Chondrocyte (in vitro differentiated cells): ENCODE data around the gene ZNF511. TPM values are rescaled to one million over a fixed set of nuclear protein-coding genes. Genes with fewer than 3 reads are reported as not detected.
A peak's percentile ranks its signal among the peaks of the same experiment; 100 is the strongest.

Source experiments
- DNase-seq: peaks from one replicate; pipeline ENCODE4 v3.0.0; 2021; ENCODE audit warnings: mixed read lengths, low spot score
- H3K27ac Mint-ChIP-seq: one replicate; pipeline ENCODE4 v1.8.0; 2021; ENCODE audit warnings: mild to moderate bottlenecking, moderate library complexity, mixed read lengths; ENCODE audit not compliant: unreplicated experiment
- H3K27me3 Mint-ChIP-seq: 2 replicates; pipeline ENCODE4 v1.8.0; 2021; ENCODE audit warnings: low read depth, mixed read lengths
- H3K36me3 Mint-ChIP-seq: 2 replicates; pipeline ENCODE4 v1.8.0; 2021; ENCODE audit warnings: low read depth, mixed read lengths
- H3K4me1 Mint-ChIP-seq: 2 replicates; pipeline ENCODE4 v1.8.0; 2021; ENCODE audit warnings: low read depth, mild to moderate bottlenecking, mixed read lengths
- H3K4me3 Mint-ChIP-seq: one replicate; pipeline ENCODE4 v1.8.0; 2021; ENCODE audit warnings: mild to moderate bottlenecking, moderate library complexity, mixed read lengths; ENCODE audit not compliant: unreplicated experiment
- H3K9me3 Mint-ChIP-seq: 2 replicates; pipeline ENCODE4 v1.8.0; 2021; ENCODE audit warnings: low read depth, mixed read lengths
- CTCF ChIP-seq: fragments of 200-600 bp; sonication (generic); IDR thresholded peaks from 2 replicates; pipeline ENCODE4 v1.5.0; 2021; ENCODE audit warnings: antibody characterized with exemption, mild to moderate bottlenecking, moderate library complexity
- total RNA-seq: library from RNA; stranded (reverse); gene quantifications from 3 replicates; pipeline ENCODE4 v1.2.1, GENCODE V29; 2021

The ZNF511 gene
- total RNA-seq, 1 donor from 2014 or later, result 25.6 TPM

DNA sequence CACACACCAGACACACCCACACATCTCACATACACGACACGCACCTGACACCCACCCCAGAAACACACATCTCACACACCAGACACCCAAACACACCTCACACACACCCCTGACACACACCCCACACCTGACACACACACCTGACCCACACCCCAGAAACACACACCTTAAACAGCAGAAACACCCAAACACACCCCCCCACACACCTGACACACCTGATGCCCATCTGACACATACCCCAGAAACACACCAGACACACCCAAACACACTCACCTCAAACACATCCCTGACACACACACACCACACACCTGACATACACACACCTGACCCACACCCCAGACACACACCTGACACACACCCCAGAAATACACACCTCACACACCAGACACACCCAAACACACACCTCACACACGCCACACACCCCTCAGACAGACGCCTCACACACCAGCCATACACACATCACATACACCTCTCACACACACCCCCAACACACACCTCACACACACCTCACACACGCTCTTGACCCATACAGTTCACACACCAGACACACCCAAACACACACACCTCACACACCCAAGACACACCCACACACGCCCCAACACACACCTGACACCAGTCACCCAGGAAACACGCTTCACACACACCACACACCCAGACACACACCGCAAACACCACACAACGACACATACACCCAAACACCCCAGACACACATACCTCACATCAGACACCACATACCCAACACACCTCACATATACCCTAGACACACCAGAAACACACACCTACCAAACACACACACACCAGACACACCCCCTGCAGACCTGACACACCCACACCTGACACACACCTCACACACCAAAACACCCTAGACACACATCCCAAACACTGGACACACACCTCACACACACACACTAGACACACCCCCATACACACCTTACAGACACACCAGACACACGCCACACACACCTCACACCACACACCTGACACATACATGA lies 29.7 kb downstream of the ZNF511 start:
- Mint-ChIP-seq H3K4me1 (peaks cover 3% of the 10 kb centered on the region), H3K27me3 (peaks cover 15% of the 10 kb centered on the region), H3K36me3 (no peaks in the 10 kb centered on the region), H3K4me3 (no peak overlapping the region), H3K27ac (no peak overlapping the region), H3K9me3 (peaks cover 5% of the 10 kb centered on the region)
- TF ChIP-seq CTCF, result no peak
- no peak for DNase-seq

DNA sequence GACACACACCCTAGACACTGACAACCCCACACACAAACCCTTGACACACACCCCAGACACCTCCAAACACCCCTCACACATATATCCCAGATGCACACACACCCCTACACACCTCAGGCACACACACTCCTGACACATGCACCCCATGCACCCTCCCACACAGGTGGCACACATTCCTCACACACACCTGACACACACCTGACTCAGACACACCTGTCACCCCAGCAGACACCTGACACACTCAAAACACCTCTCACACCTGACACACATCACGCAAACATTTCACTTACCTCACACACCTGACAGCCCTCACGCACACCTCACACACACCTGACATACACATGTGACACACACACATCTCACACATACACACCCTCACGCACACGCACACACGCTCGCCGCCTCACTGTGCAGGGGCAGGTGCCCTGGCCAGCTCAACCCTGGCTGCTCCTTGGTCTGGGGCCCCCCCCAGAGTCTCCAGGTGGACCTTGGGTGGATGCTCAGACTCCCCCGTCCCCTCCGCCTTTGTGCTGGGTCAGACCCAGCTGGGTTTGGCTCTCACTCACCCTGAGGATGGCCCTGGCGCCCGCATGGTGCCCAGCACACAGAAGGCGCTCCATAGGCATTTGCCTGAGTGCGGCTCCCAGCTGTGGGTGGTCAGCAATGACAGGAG lies 31.1 kb downstream of the ZNF511 start:
- Mint-ChIP-seq H3K4me3 (no peak overlapping the region), H3K27me3 (peaks cover 8% of the 10 kb centered on the region), H3K9me3 (peaks cover 5% of the 10 kb centered on the region), H3K27ac (no peak overlapping the region), H3K36me3 (no peaks in the 10 kb centered on the region), H3K4me1 (peaks cover under 1% of the 10 kb centered on the region)
- TF ChIP-seq CTCF, result no peak
- DNase-seq, result peak; percentile 77

DNA sequence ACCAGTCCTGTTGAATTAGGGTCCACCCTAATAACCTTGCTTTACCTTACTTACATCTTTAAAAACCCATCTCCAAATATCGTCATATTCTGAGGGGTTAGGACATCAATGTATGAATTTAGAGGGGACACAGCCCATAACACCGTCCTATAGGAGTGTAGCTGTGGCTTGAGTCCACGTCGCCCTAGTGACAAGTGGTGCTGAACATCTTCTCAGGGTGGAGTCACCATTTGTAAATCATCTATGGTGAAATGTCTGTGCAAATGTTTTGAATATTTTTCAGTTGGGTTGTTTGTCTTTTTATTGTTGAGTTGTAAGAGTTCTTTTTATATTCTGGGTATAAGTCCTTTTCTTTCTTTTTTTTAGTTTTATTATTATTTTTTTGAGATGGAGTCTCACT lies 33.3 kb downstream of the ZNF511 start:
- Mint-ChIP-seq H3K4me1 (no peaks in the 10 kb centered on the region), H3K36me3 (no peaks in the 10 kb centered on the region), H3K27me3 (peaks cover 10% of the 10 kb centered on the region), H3K4me3 (no peak overlapping the region), H3K27ac (no peak overlapping the region), H3K9me3 (peaks cover 5% of the 10 kb centered on the region)
- no peak for TF ChIP-seq CTCF
- no peak for DNase-seq

DNA sequence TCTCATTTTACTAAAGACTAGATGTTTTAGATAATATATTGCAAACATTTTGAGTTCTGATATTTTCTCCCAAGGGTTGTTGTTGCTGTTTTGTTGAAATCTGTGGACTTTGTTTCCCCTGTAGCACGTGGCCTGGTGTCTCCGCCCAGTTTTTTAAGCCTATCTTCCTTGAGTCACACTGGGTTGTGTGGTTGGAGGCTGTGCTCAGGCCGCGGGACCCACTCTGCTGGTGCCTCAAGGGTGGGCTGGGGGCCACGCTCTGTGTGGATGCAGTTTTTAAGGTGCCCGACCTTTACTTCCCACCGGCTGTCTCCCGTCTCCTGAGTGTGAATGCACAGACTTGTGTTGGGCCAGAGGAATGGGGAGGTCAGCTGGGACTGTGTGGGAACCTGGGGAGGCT lies 34.2 kb downstream of the ZNF511 start:
- peaks cover 10% of the 10 kb centered on the region for H3K27me3 Mint-ChIP-seq
- DNase-seq, result no peak
- peaks cover 5% of the 10 kb centered on the region for H3K9me3 Mint-ChIP-seq
- no peak overlapping the region for H3K27ac Mint-ChIP-seq
- H3K4me3 Mint-ChIP-seq, result no peak overlapping the region
- no peak for TF ChIP-seq CTCF
- no peaks in the 10 kb centered on the region for H3K36me3 Mint-ChIP-seq
- H3K4me1 Mint-ChIP-seq, result no peaks in the 10 kb centered on the region

- no peaks in the 10 kb centered on the region for H3K4me1 Mint-ChIP-seq
- TF ChIP-seq CTCF, result no peak
- no peak overlapping the region for H3K27ac Mint-ChIP-seq
- H3K4me3 Mint-ChIP-seq, result no peak overlapping the region
- H3K27me3 Mint-ChIP-seq, result peaks cover 10% of the 10 kb centered on the region
- H3K36me3 Mint-ChIP-seq, result no peaks in the 10 kb centered on the region
- no peak for DNase-seq
- H3K9me3 Mint-ChIP-seq, result peaks cover 5% of the 10 kb centered on the region
Measured at GRCh38 chr10:133343558-133343957, 34.8 kb downstream of the ZNF511 start.
